Loucy (cell line): Measurements from ENCODE around the gene ISM1.

Experiments
- H2AFZ ChIP-seq: fragments of 200-600 bp; sonication (generic); 2 replicates; pipeline ENCODE4 v1.6.0; 2016; ENCODE audit warnings: antibody characterized with exemption, mild to moderate bottlenecking, low read length, moderate library complexity
- H3F3A ChIP-seq: fragments of 200-600 bp; 2 replicates; pipeline ENCODE4 v1.6.0; 2016; ENCODE audit warnings: antibody characterized with exemption, low read depth, mild to moderate bottlenecking
- H3K27me3 ChIP-seq: fragments of 200-600 bp; sonication (generic); 2 replicates; pipeline ENCODE4 v1.6.1; 2014; ENCODE audit warnings: low read length, mild to moderate bottlenecking; ENCODE audit not compliant: insufficient read depth, poor library complexity, severe bottlenecking
- H3K36me3 ChIP-seq: fragments of 200-600 bp; sonication (generic); 2 replicates; pipeline ENCODE4 v1.6.1; 2016; ENCODE audit warnings: low read length; ENCODE audit not compliant: insufficient read depth
- H3K4me1 ChIP-seq: fragments of 200-600 bp; sonication (generic); 2 replicates; pipeline ENCODE4 v1.5.1; 2014; ENCODE audit warnings: low read length, mild to moderate bottlenecking; ENCODE audit not compliant: insufficient read depth, poor library complexity, severe bottlenecking
- H3K4me2 ChIP-seq: fragments of 200-600 bp; sonication (generic); 2 replicates; pipeline ENCODE4 v1.6.0; 2014; ENCODE audit warnings: antibody characterized with exemption, low read length, low read depth, mild to moderate bottlenecking; ENCODE audit not compliant: poor library complexity, severe bottlenecking
- H3K4me3 ChIP-seq: fragments of 200-600 bp; sonication (generic); 2 replicates; pipeline ENCODE4 v1.5.1; 2014; ENCODE audit warnings: low read length, mild to moderate bottlenecking, mixed read lengths; ENCODE audit not compliant: poor library complexity, severe bottlenecking
- H3K79me2 ChIP-seq: fragments of 200-600 bp; sonication (generic); 2 replicates; pipeline ENCODE4 v1.6.1; 2014; ENCODE audit warnings: low read length; ENCODE audit not compliant: insufficient read depth
- H3K9ac ChIP-seq: fragments of 200-600 bp; sonication (generic); 2 replicates; pipeline ENCODE4 v1.6.0; 2014; ENCODE audit warnings: mild to moderate bottlenecking, low read depth, low read length, moderate library complexity; ENCODE audit not compliant: poor library complexity, severe bottlenecking
- H3K9me2 ChIP-seq: fragments of 200-600 bp; sonication (generic); replicated peaks from 2 replicates; pipeline ENCODE4 v1.6.1; 2016; ENCODE audit warnings: low read depth, low read length, mixed read lengths
- H3K9me3 ChIP-seq: fragments of 200-600 bp; sonication (generic); 2 replicates; pipeline ENCODE4 v1.6.1; 2014; ENCODE audit warnings: mild to moderate bottlenecking, antibody characterized with exemption, low read length, low read depth; ENCODE audit not compliant: insufficient read depth
- H4K20me1 ChIP-seq: fragments of 200-600 bp; sonication (generic); 2 replicates; pipeline ENCODE4 v1.6.0; 2014; ENCODE audit warnings: antibody characterized with exemption, low read length, mild to moderate bottlenecking; ENCODE audit not compliant: insufficient read depth, poor library complexity, severe bottlenecking
- CTCF ChIP-seq: fragments of 200-600 bp; sonication (generic); conservative IDR thresholded peaks from 2 replicates; pipeline ENCODE4 v1.5.1; 2014; ENCODE audit warnings: mild to moderate bottlenecking, antibody characterized with exemption, low read length
- EZH2phosphoT487 ChIP-seq: fragments of 200-600 bp; IDR thresholded peaks from 2 replicates; pipeline ENCODE4 v1.6.1; 2018; ENCODE audit warnings: antibody characterized with exemption, mild to moderate bottlenecking, moderate library complexity, borderline replicate concordance

ISM1 gene

GRCh38 chr20:13249118-13249797 is 28.2 kb downstream of the ISM1 start:
- no peak overlapping the region for H3K4me2 ChIP-seq
- H3K9ac ChIP-seq = no peak overlapping the region
- peaks cover 14% of the 10 kb centered on the region for H3K4me1 ChIP-seq
- H4K20me1 ChIP-seq = no peaks in the 10 kb centered on the region
- H2AFZ ChIP-seq = no peak overlapping the region
- H3F3A ChIP-seq = no peaks in the 10 kb centered on the region
- no peaks in the 10 kb centered on the region for H3K36me3 ChIP-seq
- no peaks in the 10 kb centered on the region for H3K79me2 ChIP-seq
- H3K4me3 ChIP-seq = no peak overlapping the region
- no peak for TF ChIP-seq EZH2phosphoT487
- no peak for TF ChIP-seq CTCF
- H3K9me3 ChIP-seq = no peaks in the 10 kb centered on the region
- no peaks in the 10 kb centered on the region for H3K27me3 ChIP-seq
- no peaks in the 10 kb centered on the region for H3K9me2 ChIP-seq

GRCh38 chr20:13249798-13250170 is 28.7 kb downstream of the ISM1 start:
- no peak overlapping the region for H2AFZ ChIP-seq
- no peaks in the 10 kb centered on the region for H3K79me2 ChIP-seq
- H3K36me3 ChIP-seq = no peaks in the 10 kb centered on the region
- H3K9me2 ChIP-seq = no peaks in the 10 kb centered on the region
- no peak overlapping the region for H3K9ac ChIP-seq
- no peaks in the 10 kb centered on the region for H4K20me1 ChIP-seq
- no peaks in the 10 kb centered on the region for H3K27me3 ChIP-seq
- H3K4me2 ChIP-seq = no peak overlapping the region
- no peaks in the 10 kb centered on the region for H3F3A ChIP-seq
- H3K4me1 ChIP-seq = peaks cover 14% of the 10 kb centered on the region
- no peak overlapping the region for H3K4me3 ChIP-seq
- H3K9me3 ChIP-seq = no peaks in the 10 kb centered on the region
- TF ChIP-seq CTCF = no peak
- no peak for TF ChIP-seq EZH2phosphoT487

GRCh38 chr20:13250251-13250650 is 29.2 kb downstream of the ISM1 start:
- no peaks in the 10 kb centered on the region for H3F3A ChIP-seq
- H3K4me1 ChIP-seq = peaks cover 14% of the 10 kb centered on the region
- no peaks in the 10 kb centered on the region for H3K79me2 ChIP-seq
- H2AFZ ChIP-seq = no peak overlapping the region
- no peaks in the 10 kb centered on the region for H4K20me1 ChIP-seq
- TF ChIP-seq CTCF = no peak
- no peak for TF ChIP-seq EZH2phosphoT487
- H3K36me3 ChIP-seq = no peaks in the 10 kb centered on the region
- no peaks in the 10 kb centered on the region for H3K27me3 ChIP-seq
- no peaks in the 10 kb centered on the region for H3K9me2 ChIP-seq
- no peaks in the 10 kb centered on the region for H3K9me3 ChIP-seq
- H3K9ac ChIP-seq = no peak overlapping the region
- no peak overlapping the region for H3K4me3 ChIP-seq
- H3K4me2 ChIP-seq = no peak overlapping the region
